ENCODE results near the gene RCBTB2.

- TF ChIP-seq CTCF (IDR thresholded peaks at IDR 0.05; ENCODE audit: insufficient read depth, low read depth, low read length), result no peak
- no peak for TF ChIP-seq EZH2 (IDR thresholded peaks at IDR 0.05; ENCODE audit: insufficient read depth, low read length)
These were observed 2.0 kb downstream of the RCBTB2 start for GRCh38 chr13:48530833-48531232.
